OCI-LY7 (cell line): ENCODE results near the gene ROBO1. TPM values are rescaled to one million over a fixed set of nuclear protein-coding genes. Genes with fewer than 3 reads are reported as not detected.

ENCODE experiments used
- BruUV-seq: library from RNA; stranded (reverse); fragments of 400-500 nt; replicated peaks from 2 replicates; lab custom pipeline; 2021; lab: Mats Ljungman, UMichigan
- CTCF ChIA-PET: fragments of 300-600 bp; sonication (Branson Sonifier 250); formaldehyde crosslinking; loops from one replicate; lab custom pipeline; 2022; ENCODE audit warnings: antibody characterized with exemption; ENCODE audit not compliant: unreplicated experiment; lab: Charles Lee
- POLR2A ChIA-PET: fragments of 300-600 bp; sonication (Branson Sonifier 250); formaldehyde crosslinking; loops from one replicate; lab custom pipeline; 2022; ENCODE audit warnings: antibody characterized with exemption; lab: Charles Lee
- DNase-seq: peaks from one replicate; pipeline ENCODE4 v3.0.0-alpha.2; 2015; ENCODE audit warnings: low spot score
- H2AFZ ChIP-seq: fragments of 200-600 bp; sonication (generic), shearing (Covaris generic); 2 replicates; pipeline ENCODE4 v1.6.1; 2014; ENCODE audit warnings: mild to moderate bottlenecking, antibody characterized with exemption, low read length, moderate library complexity
- H3K27ac ChIP-seq: fragments of 200-600 bp; sonication (generic); 2 replicates; pipeline ENCODE4 v1.5.1; 2014; ENCODE audit warnings: mixed run types, low read depth, mild to moderate bottlenecking, moderate library complexity, low read length, inconsistent platforms; ENCODE audit not compliant: poor library complexity, severe bottlenecking
- H3K36me3 ChIP-seq: fragments of 200-600 bp; sonication (generic); 2 replicates; pipeline ENCODE4 v1.6.1; 2014; ENCODE audit warnings: mild to moderate bottlenecking, antibody characterized with exemption, low read length, moderate library complexity, mixed read lengths; ENCODE audit not compliant: insufficient read depth
- H3K4me1 ChIP-seq: fragments of 200-600 bp; sonication (generic); 2 replicates; pipeline ENCODE4 v1.5.1; 2014; ENCODE audit warnings: mild to moderate bottlenecking, low read length; ENCODE audit not compliant: insufficient read depth, poor library complexity, severe bottlenecking
- H3K4me2 ChIP-seq: fragments of 200-600 bp; sonication (generic); 2 replicates; pipeline ENCODE4 v1.6.1; 2014; ENCODE audit warnings: mild to moderate bottlenecking, low read length
- H3K4me3 ChIP-seq: fragments of 200-600 bp; sonication (generic); 2 replicates; pipeline ENCODE4 v1.5.1; 2014; ENCODE audit warnings: mild to moderate bottlenecking, low read depth, low read length; ENCODE audit not compliant: poor library complexity, severe bottlenecking
- H3K79me2 ChIP-seq: fragments of 200-600 bp; sonication (generic); 2 replicates; pipeline ENCODE4 v1.6.1; 2016; ENCODE audit warnings: low read depth, mild to moderate bottlenecking, low read length, moderate library complexity, mixed read lengths; ENCODE audit not compliant: insufficient read depth
- H3K9me2 ChIP-seq: fragments of 200-600 bp; sonication (generic); 2 replicates; pipeline ENCODE4 v1.6.1; 2016; ENCODE audit warnings: mild to moderate bottlenecking, low read length, mixed read lengths; ENCODE audit not compliant: insufficient read depth
- H3K9me3 ChIP-seq: fragments of 200-600 bp; sonication (generic); 2 replicates; pipeline ENCODE4 v1.6.1; 2014; ENCODE audit warnings: mild to moderate bottlenecking, mixed run types, low read length, mixed read lengths
- H4K20me1 ChIP-seq: fragments of 200-600 bp; sonication (generic); 2 replicates; pipeline ENCODE4 v1.6.1; 2014; ENCODE audit warnings: mild to moderate bottlenecking, antibody characterized with exemption, low read length, moderate library complexity, mixed read lengths; ENCODE audit not compliant: insufficient read depth
- CTCF ChIP-seq: fragments of 200-600 bp; sonication (generic); conservative IDR thresholded peaks from 2 replicates; pipeline ENCODE4 v1.5.1; 2014; ENCODE audit warnings: mild to moderate bottlenecking, antibody characterized with exemption, low read length, moderate library complexity, mixed read lengths
- EZH2phosphoT487 ChIP-seq: fragments of 200-600 bp; sonication (generic); IDR thresholded peaks from 2 replicates; pipeline ENCODE4 v1.6.1; 2018; ENCODE audit warnings: low read depth, borderline replicate concordance, mild to moderate bottlenecking, mixed run types, antibody characterized with exemption, low read length, moderate library complexity, mixed read lengths
- intact Hi-C: fragments of 100-400 bp; cut with micrococcal nuclease; formaldehyde crosslinking; loops from one replicate; pipeline ENCODE4 v1.10.0; 2022; ENCODE audit not compliant: unreplicated experiment
- total RNA-seq, 2 experiments: library from RNA; depleted of rRNA in 1 of 2; stranded (reverse); fragments of >200 nt in 1 of 2; shearing (Covaris generic) in 1 of 2; gene quantifications; 2 replicates each; pipeline ENCODE4 v1.2.3, GENCODE V29; 2014 to 2022

Gene ROBO1
- total RNA-seq, 2 experiments from 2014 or later, result not detected

- H3K36me3 ChIP-seq, result no peaks in the 10 kb centered on the region
- DNase-seq, result no peak
- TF ChIP-seq CTCF, result no peak
- H3K9me3 ChIP-seq, result no peaks in the 10 kb centered on the region
- intact Hi-C loops, result no loop called here
- ChIA-PET POLR2A (interaction anchor here (0.6 kb wide), 1 partner anchor 47 kb away, joined by 3 read pairs; no protein-coding TSS in a partner anchor), CTCF (no interaction called here)
- no peak overlapping the region for H3K4me2 ChIP-seq
- no peak overlapping the region for H3K4me3 ChIP-seq
- no peaks in the 10 kb centered on the region for H3K4me1 ChIP-seq
- no peaks in the 10 kb centered on the region for H3K79me2 ChIP-seq
- H3K27ac ChIP-seq, result no peak overlapping the region
- H3K9me2 ChIP-seq, result no peaks in the 10 kb centered on the region
- BruUV-seq, result no TSS peak
- H2AFZ ChIP-seq, result no peak overlapping the region
- H4K20me1 ChIP-seq, result no peaks in the 10 kb centered on the region
These were observed 512.5 kb downstream of the ROBO1 start for GRCh38 chr3:79255292-79255691.

- ChIA-PET CTCF (no interaction called here), POLR2A (no interaction called here)
- H3K27ac ChIP-seq, result no peak overlapping the region
- H3K4me3 ChIP-seq, result no peak overlapping the region
- DNase-seq, result no peak
- intact Hi-C loops, result no loop called here
- H4K20me1 ChIP-seq, result no peaks in the 10 kb centered on the region
- H2AFZ ChIP-seq, result no peak overlapping the region
- no peaks in the 10 kb centered on the region for H3K9me2 ChIP-seq
- H3K9me3 ChIP-seq, result no peaks in the 10 kb centered on the region
- H3K79me2 ChIP-seq, result no peaks in the 10 kb centered on the region
- no TSS peak for BruUV-seq
- H3K4me1 ChIP-seq, result no peaks in the 10 kb centered on the region
- no peaks in the 10 kb centered on the region for H3K36me3 ChIP-seq
- no peak overlapping the region for H3K4me2 ChIP-seq
- TF ChIP-seq EZH2phosphoT487 (no peak), CTCF (no peak)
These were observed 514.1 kb downstream of the ROBO1 start for GRCh38 chr3:79253704-79254103.

GRCh38 chr3:79253271-79253670 lies 514.5 kb downstream of the ROBO1 start:
- POLR2A ChIA-PET, result no interaction called here
- no peak overlapping the region for H3K27ac ChIP-seq
- H3K4me2 ChIP-seq, result no peak overlapping the region
- no peaks in the 10 kb centered on the region for H3K9me3 ChIP-seq
- intact Hi-C loops, result no loop called here
- H4K20me1 ChIP-seq, result no peaks in the 10 kb centered on the region
- no TSS peak for BruUV-seq
- no peaks in the 10 kb centered on the region for H3K9me2 ChIP-seq
- no peak for TF ChIP-seq CTCF
- no peak for TF ChIP-seq EZH2phosphoT487
- H3K4me3 ChIP-seq, result no peak overlapping the region
- CTCF ChIA-PET, result no interaction called here
- H3K4me1 ChIP-seq, result no peaks in the 10 kb centered on the region
- no peaks in the 10 kb centered on the region for H3K36me3 ChIP-seq
- no peak for DNase-seq
- no peak overlapping the region for H2AFZ ChIP-seq
- no peaks in the 10 kb centered on the region for H3K79me2 ChIP-seq
